ENCODE results near the gene CCDC3.

CCDC3 gene

GRCh38 chr10:12890958-12891357 lies 110.6 kb downstream of the CCDC3 start:
- H3K4me3 ChIP-seq (ENCODE audit: low read depth, low read length): no peak overlapping the region
- DNase-seq (ENCODE audit: low read depth): no peak
- no peak for TF ChIP-seq CTCF (conservative IDR thresholded peaks at IDR 0.05; ENCODE audit: low read depth, low read length)

- no peak overlapping the region for H3K4me3 ChIP-seq (ENCODE audit: low read depth, low read length)
- DNase-seq (ENCODE audit: low read depth): no peak
- no peak for TF ChIP-seq CTCF (conservative IDR thresholded peaks at IDR 0.05; ENCODE audit: low read depth, low read length)
Measured at GRCh38 chr10:12888470-12888869, 113.0 kb downstream of the CCDC3 start.

GRCh38 chr10:12887780-12888179 lies 113.7 kb downstream of the CCDC3 start:
- H3K4me3 ChIP-seq (ENCODE audit: low read depth, low read length): no peak overlapping the region
- DNase-seq (ENCODE audit: low read depth): no peak
- TF ChIP-seq CTCF (conservative IDR thresholded peaks at IDR 0.05; ENCODE audit: low read depth, low read length): no peak

- no peak for TF ChIP-seq CTCF (conservative IDR thresholded peaks at IDR 0.05; ENCODE audit: low read depth, low read length)
- DNase-seq (ENCODE audit: low read depth): no peak
- H3K4me3 ChIP-seq (ENCODE audit: low read depth, low read length): no peak overlapping the region
Measured at GRCh38 chr10:12884851-12885250, 116.7 kb downstream of the CCDC3 start.

GRCh38 chr10:12880423-12880822 lies 121.1 kb downstream of the CCDC3 start:
- TF ChIP-seq CTCF (conservative IDR thresholded peaks at IDR 0.05; ENCODE audit: low read depth, low read length): no peak

GRCh38 chr10:12877150-12877549 lies 124.4 kb downstream of the CCDC3 start:
- DNase-seq (ENCODE audit: low read depth): no peak
- H3K4me3 ChIP-seq (ENCODE audit: low read depth, low read length): no peak overlapping the region
- no peak for TF ChIP-seq CTCF (conservative IDR thresholded peaks at IDR 0.05; ENCODE audit: low read depth, low read length)

More at GRCh38 chr10:12880423-12880822, 121.1 kb downstream of the CCDC3 start:
- H3K4me3 ChIP-seq (ENCODE audit: low read depth, low read length): no peak overlapping the region
- DNase-seq (ENCODE audit: low read depth): no peak

GRCh38 chr10:12876266-12876665 lies 125.2 kb downstream of the CCDC3 start:
- H3K4me3 ChIP-seq (ENCODE audit: low read depth, low read length): no peak overlapping the region
- no peak for TF ChIP-seq CTCF (conservative IDR thresholded peaks at IDR 0.05; ENCODE audit: low read depth, low read length)
- DNase-seq (ENCODE audit: low read depth): no peak
